ENCODE data around the gene UBE2M.
"Not testable (repeated sequence)": the region's sequence is repeated elsewhere in the genome, so short reads cannot be mapped to it uniquely, and the experiment has no call there.

The UBE2M gene

DNA sequence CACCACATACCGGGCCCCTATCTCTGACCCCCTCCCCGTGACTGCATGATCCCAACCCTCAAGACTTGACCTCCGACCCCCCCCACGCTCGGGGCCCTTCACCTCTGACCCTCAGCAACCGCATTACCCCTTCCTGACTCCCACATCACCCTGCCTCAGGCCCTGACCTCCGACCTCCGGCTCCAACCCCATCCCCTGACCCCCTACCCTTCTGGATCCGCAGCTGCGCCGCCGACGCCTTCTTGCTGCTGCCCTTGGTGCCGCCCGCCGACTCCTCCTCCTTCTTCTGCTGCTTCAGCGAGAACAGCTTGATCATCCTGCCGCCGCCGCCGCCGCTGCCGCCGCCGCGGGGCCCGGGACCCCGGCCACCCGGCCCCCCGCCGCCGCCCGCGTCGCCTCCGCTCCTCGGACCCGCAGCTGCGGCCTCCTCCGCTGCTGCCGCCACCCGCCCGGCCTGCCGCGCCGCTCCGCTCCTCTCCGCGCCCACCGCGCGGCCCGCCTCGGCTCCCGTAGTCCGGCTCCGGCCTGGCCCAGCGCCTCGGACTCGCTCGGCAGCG lies at the start of gene UBE2M:
Gene UBE2M (minus strand): TSS at position 546 of the 557 bp plus-strand sequence. CDS start 230 bp downstream, at position 316.
- DNase-seq: no peak

DNA sequence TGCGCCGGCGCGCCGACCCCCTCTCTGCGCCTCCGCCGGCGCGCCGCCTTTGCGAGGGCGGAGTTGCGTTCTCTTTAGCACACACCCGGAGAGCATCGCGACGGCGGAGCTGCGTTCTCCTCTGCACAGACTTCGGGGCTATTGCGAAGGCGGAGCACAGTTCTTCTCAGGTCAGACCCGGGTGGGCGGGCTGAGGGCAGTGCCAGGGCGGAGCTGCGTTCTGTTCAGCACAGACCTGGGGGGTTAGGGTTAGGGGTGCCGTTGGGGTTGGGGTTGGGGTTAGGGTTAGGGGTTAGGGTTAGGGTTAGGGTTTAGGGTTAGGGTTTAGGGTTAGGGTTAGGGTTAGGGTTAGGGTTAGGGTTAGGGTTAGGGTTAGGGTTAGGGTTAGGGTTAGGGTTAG lies 48.8 kb upstream of the UBE2M start:
- not testable (repeated sequence) for DNase-seq

DNA sequence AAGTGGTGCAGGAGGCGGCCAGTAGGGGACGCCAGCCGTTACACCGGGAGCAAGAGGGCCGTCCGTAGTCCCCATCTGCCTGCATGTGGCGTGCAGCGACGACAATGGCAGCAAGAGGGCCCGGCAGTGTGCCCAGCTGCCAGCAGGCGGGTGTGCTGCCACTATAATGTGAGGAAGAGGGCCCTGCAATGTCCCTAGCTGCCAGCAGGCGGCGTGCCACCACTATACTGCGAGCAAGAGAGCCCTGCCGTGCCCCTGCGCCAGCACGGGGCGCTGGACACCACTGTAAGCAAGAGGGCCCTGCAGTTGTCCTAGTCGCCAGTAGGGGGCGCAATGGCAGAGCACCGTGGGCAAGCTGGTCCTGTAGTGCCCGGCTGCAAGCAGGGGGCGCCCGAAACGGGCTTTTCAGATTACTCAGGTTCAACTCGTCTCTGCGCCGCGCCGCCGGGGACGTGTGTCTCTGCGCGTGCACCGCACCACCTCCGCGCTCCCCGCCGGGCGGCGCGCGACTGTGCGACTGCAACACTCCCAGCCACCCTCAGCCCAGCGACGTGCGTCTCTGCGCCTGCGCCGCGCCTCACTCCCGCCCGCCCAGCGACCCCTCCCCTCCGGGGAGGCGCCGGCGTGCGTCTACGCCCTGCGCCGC lies 48.0 kb upstream of the UBE2M start:
- not testable (repeated sequence) for DNase-seq

DNA sequence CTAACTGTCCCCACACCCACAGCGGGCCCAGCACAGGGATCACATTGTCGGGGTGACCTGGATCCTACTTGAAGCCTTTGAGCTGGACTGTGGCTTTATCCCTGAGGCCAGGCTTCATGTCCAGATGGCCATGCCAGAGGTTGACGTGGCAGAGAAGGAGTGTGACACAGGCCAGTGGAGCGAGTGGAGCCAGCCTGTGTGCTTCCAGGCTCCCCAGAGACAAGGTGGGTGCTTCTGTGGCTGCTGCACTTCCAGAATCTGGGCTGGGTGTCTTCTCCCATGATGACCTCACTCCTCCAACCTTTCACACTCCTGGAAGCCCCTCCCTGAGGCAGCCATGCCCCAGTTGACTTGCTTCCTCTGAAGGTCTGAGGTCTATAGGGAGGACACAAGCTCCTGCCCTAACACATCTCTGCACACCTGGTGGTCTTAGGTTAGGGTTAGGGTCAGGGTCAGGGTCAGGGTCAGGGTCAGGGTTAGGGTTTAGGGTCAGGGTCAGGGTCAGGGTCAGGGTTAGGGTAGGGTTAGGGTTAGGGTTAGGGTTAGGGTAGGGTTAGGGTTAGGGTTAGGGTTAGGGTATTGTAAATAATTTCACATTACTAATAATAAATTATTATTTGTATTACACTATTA lies 27.8 kb upstream of the UBE2M start:
- DNase-seq: no peak

DNA sequence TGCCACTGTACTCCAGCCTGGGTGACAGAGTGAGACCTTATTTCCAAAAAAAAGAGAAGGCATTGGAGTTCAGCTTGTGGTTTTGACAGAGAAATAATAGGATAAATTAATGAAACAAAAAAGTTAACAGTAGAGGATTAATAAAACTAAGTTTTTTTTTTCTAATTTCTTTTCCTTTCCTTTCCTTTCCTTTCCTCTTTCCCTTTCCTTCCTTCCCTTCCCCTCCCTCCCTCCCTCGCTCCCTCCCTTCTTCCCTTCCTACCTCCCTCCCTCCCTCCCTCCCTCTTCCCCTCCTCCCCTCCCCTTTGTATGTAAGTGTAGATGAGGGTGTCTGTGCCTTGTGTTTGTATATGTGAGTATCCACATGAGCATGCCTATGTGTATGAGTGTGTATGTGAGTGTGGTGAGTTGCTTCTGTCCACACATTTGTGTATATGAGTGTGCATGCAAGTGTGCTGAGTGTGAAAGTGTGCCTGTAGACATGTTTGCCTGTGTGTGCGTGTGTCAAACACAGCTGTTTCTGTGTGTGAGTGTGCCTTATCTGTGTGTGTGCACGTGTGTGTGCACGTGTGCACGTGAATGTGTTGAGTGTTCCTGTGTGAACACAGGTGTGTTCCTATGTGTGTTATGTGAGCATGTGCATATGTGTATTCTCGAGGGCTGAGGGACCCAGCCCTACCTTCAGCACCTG lies 27.2 kb upstream of the UBE2M start:
- DNase-seq: no peak

DNA sequence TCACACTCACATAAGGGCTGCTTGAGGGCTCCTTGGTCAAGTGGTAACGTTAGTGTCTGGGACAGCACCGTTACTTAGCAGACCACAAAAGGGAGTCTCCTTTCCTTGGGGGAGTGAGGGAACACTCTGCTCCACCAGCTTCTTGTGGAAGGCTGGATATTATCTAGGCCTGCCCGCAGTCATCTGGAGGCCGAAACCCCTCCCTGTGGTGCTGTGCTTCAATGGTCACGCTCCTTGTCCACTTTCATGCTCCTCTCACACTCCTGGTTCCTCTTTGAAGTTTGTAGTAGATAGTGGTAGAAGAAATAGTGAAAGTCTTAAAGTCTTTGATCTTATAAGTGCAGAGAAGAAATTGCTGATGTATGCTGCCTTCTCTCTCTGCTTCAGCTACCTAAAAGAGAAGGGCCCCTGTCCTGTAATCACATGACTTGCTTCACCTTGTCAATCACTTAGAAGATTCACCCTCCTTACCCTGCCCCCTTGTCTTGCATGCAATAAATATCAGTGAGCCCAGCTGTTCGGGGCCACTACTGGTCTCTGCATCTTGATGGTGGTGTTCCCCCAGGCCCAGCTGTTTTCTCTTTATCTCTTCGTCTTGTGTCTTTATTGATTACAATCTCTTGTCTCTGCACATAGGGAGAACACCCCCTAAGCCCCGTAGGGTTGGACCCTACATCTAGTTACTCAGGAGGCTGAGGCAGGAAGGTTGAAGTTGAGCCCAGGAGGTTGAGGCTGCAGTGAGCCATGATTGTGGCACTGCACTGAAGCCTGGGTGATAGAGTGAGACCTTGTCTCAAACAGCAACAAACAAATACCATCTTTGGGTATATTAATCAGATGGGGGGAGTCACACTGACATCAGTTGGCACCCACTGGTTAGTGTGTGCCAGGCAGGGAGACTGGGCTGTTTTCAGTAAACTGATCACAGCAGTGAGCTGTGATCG lies 26.4 kb upstream of the UBE2M start:
- no peak for DNase-seq

DNA sequence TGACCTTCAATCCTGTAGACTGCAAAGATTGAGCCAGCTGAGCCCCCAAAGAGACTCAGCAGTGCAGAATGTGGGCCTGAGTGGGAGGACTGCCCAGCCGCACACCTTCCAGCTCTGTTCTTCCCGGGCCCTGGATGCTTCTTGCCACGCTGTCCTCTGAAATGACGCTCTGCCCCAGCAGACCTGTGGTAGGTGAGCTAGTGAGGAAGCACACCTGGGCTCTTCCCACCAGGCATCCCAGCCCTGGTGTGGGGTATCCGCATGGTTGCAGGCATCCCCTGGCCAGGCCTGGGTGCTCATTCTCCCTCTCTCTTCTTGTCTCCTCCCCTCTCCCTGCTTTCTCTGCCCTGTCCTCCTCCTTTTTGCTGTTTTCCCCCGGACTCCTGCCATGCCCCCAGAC lies 24.6 kb upstream of the UBE2M start:
- DNase-seq: no peak

DNA sequence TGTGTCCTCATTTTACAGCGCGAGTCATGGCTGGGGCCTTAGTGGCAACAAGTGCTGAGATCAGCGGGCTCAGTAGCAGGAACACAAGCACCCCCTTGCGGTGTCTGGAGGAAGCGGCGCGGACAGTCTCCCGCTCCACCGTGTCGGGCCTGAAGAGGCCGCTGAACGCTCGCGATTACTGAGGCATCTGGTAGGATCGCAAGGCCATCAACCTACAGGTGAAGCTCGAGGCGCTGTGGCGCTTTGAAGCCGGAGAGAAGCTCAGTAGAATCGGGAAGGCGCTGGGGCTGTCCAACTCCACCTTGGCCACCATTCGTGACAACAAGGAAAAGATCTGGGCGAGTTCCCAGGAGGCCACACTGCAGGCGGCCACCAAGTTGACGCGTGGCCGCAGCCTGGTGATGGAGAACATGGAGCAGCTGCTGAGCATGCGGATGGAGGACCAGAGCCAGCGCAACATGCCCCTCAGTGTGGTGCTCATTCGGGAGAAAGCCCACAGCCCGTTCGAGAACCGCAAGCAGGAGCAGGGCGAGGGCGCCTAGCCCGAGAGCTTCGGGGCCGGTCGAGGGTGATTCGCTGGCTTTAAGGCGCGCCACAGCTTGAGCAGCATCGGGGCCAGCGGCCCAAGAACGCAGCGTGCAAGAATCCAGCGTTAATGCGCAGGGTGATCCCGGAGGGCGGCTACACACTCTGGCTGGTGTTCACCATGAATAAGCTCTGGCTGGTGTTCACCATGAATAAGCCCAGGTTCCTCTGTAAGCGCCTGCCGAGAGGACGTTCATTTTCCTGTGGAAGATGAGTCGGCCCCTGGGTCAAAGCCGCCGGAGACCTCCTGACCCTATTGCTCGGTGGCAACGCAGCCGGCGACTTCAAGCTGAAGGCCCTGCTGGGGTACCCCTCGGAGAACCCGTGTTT lies 23.1 kb upstream of the UBE2M start:
- DNase-seq: no peak

DNA sequence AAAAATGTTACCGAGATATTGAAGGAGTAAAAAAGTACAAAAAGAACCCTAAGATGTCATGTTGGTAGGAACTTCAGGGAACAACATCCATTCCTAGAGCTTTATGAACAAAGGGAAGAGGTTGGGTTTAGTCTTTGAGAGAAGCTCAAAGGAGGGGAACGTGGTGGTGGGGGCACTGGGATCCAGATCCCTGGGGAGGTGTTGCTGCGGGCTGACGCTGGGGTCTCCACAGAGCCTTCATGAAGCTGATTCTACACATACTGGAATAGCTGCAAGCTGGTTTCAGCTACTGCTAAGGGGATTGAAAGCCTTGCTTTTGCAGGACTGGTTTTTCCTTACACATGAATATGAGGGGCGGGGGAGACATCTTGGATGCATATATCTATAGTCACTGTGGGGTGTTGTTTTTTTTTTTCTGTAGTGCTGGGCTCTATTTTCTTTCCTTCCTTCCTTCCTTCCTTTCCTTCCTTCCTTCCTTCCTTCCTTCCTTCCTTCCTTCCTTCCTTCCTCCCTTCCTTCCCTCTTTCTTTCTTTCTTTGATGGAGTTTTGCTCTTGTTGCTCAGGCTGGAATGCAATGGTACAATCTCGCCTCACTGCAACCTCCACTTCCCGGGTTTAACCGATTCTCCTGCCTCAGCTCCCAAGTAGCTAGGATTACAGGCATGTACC lies 21.2 kb upstream of the UBE2M start:
- DNase-seq: no peak

DNA sequence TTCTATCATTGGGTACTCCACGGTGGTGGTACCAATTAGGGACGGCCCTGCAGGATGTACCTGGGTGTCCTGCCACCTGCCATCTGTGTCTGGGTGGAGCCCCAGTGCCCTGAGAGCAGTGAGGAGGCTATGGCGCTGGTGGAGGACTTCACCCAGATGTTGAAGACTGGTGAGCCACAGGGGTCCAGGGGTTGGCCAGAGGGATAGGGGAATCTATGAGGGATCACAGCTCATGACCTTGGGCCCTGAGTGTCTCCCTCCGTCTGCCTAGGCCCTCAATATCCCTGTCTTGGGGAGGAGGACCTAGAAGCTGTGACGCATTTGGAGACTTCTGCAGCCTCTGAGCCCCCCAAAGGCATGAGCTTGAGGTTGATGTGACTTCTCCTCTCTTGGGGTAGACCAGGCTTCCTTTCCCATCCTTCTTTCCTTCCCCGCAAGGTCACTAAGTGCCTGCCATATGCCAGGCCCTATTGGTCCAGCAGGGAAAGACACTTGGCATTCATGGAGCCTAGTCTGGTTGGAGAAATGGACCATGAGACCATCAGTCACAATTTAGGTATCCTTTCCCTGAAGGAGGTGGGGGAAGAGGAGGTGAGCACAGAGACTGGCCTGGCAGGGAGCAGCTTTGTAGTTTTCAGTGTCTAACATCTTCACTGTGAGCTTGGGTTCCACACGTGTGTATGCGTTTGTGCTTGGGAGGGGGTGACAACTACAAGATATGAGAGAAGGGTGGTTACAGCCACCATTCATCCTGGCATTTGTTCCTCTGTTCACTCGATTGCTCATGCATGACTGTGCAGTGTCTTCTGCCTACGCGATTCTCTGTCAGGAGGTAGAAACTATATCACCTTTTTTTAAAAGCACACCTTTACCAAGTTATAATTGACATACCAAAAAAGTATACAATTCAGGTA lies 19.9 kb upstream of the UBE2M start:
- DNase-seq: no peak

DNA sequence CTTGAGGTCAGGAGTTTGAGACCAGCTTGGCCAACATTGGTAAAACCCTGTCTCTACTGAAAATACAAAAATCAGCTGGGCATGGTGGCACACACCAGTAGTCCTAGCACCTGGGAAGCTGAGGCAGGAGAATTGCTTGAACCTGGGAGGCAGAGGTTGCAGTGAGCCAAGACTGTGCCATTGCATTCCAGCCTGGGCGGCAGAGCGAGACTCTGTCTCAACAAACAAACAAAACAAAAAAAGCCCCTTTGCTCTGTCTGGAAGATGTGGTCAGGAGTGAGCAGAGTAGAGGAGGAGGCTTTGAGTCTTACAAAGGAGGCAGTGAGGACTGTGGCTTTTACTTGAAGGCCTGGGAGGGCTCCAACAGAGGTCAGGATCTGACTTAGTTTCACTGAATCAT lies 19.2 kb upstream of the UBE2M start:
- DNase-seq: not testable (repeated sequence)

DNA sequence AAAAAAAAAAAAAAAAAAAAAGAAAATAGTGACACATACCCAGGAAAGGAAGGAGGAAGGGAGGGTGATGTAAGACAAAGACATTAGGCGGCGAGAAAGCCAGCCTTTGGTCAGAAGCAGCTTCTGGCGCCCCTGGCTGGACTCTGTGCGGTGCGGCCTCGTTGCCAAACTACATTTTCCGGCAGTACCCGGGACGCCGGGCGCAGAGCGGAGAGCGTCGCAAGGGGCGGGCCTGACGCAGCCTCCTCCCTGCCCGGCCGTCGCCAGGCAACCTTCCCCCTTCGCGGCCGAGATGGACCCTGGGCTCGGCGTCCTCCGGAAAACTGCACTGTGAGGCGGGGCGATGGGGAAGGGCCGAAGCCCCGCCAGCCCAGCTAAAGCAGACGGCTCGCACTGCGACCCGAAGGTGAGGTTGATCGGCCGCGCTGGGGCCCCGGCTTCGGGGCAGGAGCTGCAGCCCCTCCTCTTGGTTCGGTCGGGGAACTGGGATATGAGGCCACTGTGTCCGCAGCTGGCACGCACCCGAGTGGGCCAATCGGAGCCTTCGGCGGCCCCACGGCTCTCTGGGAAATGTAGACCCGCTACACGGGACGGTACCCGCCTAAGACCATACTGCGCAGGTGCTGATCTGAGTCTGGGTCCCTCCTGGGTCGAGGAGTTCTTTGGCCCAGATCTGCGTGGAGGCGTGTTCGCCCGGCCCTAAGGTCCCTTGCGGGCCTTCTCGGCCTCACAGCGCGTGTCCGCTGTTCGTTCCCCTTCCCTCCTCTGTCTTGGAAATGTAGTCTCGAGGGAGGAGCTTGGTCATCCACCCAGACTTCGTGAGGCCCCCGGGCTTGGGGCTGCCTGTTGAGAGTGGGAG lies 17.0 kb upstream of the UBE2M start:
- no peak for DNase-seq

DNA sequence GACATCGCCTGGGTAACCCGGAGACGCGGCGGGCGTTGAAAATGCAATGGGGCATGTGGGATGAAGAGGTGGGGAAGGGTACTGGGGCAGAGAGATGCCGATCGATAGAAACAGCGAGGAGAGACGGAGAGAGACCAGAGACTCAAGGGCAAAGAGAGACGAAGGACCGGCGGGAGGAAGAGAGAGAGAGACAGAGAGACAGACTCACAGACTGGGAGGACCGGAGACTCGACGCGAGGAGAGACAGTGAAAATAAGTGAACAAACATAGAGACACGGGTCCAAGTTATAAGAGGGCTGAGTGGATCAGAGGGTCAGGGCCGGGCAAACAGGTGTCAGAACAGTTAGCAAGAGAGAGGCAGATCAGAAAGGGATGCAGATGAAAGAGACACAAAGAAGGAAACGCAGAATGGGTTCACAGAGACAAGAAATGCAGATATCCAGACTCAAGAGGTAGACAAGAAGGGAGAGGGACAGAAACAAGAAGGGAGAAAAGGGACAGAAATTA lies 15.3 kb upstream of the UBE2M start:
- no peak for DNase-seq

DNA sequence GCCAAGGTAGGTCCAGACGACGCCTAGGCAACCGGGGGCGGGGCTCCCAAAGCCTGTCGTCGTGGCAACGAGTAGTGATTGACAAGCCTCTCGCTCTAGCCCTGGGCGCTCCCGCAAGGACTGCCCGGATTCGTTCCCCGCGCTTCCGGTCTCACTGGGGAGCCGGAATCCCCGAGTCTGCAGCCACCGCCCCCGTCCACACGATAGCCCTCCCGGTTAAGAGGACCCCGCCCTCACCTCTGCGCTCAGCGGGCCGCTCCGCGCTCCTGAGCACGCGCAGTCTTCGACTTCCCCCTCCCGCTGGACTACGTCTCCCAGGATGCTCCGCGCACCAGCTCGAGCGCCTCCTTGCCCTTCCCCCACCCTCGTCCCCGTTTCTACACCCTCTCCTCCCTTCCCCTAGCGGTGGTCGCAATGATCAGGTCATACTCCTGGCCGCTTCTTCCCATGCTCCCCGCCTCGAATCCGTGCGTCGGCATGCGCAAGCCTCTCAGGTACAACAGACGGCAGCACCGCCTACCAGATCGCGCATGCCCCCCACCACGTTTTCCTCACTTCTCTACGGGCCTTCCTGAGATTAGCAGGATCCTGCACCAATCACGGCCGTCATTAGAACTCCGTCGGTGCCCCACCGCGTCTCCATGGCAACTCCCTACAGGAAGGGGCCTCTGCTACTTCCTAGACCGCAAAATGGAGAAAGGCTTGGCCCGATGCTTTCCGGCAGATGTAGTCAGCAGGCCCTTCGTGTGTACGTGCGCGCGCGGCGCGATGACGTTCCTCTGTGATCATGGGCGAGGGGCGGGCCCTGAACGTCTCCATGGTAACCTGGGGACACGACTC lies 14.6 kb upstream of the UBE2M start, which contains the start of gene MZF1:
Gene MZF1 (minus strand): TSS at position 518 of the 840 bp plus-strand sequence. CDS start 1,946 bp downstream, outside the sequence.
- DNase-seq: no peak

DNA sequence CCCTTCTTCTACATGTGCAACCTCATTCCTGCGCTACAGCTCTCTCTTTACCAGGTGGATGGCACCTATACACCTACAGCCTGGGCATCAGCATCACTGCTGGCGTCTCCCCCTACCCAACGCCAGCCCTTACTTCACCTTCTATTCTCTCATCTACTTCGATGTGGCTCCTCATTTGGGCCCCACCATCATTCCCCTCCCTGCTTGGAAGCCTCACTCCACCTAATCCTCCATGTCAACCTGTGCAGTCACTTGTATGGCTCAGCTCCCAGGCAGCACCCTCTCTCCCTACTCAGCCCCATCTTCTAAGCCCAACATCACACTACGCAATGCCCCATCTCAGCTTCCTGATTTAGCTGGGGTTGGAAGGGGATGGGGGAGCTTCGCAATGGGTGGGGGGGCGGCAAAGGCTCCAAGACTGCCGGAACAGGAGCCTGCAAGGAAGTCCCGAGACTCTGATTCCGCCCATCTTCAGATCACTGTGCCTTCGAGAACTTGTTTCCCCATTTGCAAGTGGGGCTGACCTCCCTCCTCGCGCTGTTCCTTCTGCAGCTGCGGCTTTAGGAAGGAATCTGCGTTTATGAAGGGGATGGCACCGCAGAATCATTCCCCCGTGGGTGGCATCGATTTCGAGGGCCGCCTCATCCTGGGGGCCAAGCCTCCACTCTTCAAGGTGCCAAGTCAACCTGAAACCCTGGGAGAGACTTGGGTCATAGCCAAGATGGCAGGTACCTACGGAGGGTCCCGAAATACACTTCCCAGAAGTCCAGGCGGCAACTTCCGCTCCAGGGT lies 13.8 kb upstream of the UBE2M start:
- no peak for DNase-seq

DNA sequence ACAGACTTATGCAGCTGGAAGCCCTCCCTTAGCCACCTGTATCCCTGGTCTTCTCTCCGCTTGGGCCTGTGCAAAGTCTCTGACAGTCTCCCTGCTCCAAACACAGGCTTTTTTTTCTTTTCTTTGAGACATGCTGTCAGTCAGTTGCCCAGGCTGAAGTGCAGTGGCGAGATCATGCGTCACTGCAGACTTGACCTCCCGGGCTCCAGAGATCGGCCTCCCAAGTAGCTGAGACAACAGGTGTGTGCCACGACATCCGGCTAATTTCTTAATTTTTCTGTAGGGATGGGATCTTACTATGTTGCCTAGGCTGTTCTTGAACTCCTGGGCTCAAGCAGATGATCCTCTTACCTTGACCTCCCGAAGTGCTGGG lies 13.2 kb upstream of the UBE2M start:
- DNase-seq: no peak

Measured in NCI-H1436 treated with DMSO at 0.1 percent for 48 hours (cell line).